Subcutaneous adipose tissue (tissue), 4 donors: ENCODE measurements around the gene CHL1. TPM values are rescaled to one million over a fixed set of nuclear protein-coding genes. Genes with fewer than 3 reads are reported as not detected.

Source experiments
- CTCF ChIP-seq: fragments of 450-650 bp; IDR thresholded peaks from one replicate; pipeline ENCODE4 v1.5.1; 2016; ENCODE audit warnings: low read depth, mild to moderate bottlenecking, control low read depth, antibody characterized with exemption, moderate library complexity
- total RNA-seq, 4 donors: library from RNA; depleted of rRNA; stranded (reverse); fragments of >200 nt; gene quantifications; one replicate each; pipeline ENCODE4 v1.1.0, GENCODE V29; 2016

The CHL1 gene
- total RNA-seq, 4 donors from 2014 or later = 34.4 to 173 (median 45.5) TPM

DNA sequence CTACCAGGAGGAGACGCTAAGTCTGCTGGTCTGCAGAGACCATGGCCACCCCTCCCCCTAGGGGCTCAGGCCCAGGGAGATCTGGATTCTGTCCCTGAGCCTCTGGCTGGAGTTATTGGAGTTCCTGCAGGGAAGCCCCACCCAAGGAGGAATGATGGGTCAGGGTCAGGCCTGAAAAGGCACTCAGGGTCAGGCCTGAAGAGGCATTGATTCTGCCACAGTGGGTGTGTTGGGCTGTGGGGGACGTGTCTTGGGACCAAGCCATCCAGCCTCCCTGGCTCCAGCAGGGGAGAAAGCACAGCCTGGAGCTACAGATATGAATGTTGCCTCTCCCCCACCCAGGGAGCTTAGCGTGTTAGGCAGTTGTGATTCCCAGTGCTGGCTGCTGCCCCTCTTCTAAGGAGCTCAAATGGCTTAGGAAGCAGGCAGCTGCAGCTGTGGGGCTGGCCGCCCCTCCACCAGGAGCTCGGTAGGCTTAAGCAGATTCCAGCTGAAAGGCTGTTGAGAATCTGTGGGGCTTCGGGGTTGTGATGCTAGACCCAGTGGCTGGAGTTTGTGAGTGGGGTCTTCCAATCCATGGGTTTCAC lies 176.7 kb downstream of the CHL1 start:
- no peak for TF ChIP-seq CTCF

DNA sequence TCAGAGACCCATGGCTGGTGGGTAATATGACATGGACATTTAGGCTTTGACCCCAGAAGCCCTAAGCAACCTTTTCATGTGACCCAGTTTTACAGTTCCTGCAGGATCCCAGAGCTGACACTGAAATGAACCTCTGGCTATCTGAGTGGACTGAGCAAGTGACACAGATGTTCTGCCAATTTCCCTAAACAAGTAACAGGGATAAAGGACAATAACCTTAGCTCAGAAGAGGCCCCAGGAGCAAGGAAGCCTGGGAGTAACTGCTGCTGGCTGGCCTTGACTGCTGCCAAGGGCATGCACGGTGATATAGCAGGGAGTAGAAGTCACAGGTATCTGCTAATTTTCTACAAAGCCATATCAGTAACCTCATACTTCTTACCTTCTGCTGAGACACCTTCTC lies 177.9 kb downstream of the CHL1 start:
- no peak for TF ChIP-seq CTCF

DNA sequence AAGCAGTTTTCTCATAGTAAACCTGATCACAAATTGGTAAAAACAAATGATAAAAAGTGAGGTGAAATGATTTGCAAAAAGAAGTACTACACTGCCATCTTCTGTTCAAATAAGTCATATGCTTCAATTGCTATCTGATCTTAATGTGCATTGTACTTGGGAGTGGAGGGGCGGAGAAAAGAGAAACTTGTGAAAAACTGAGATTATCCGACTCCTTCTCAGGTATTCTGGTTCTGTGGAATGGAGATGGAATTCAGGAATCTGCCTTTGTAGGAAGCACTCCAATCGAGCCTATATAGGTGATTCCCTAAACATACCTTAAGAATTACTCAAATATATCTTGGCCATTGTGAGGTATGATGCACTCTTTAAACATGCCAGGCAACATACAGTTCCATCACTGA lies 180.6 kb downstream of the CHL1 start:
- TF ChIP-seq CTCF = no peak

DNA sequence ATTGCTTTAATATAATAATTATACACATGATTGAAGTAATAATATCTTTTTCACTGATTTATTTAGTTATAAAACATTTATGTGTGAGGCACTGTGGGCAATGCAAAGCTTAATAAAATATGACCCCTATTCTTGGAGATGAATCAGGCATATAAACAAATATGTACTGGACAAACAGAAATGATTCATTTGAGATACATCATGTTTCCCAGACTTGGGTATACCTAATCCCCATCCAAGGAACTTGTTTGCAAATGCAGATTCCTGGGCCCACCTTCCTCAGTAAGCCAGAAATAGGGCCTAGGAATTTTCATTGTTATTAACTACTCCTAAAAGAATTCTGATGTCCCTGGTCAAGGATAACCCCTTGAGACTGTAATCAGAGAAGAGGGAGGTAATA lies 184.2 kb downstream of the CHL1 start:
- TF ChIP-seq CTCF = no peak

DNA sequence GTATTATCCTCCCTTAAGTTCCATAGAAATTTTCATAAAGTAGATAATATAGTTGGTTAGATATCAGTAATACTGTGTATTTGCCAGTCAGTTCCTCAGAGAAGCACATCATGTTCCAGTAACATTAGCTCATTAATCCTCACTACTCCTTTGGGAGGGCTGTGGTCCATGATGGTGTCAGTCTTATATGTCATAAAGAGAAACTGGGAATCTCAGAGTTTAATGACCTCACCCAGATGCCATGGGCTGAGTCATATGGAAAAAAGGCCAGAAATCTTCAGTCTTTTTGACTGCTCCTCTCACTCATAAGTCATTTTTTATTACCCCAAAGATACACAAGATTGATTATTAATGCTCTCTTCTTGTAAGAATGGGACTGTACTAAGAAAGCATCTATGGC lies 188.6 kb downstream of the CHL1 start:
- no peak for TF ChIP-seq CTCF

- no peak for TF ChIP-seq CTCF
Measured at GRCh38 chr3:394775-395174, 198.2 kb downstream of the CHL1 start.

DNA sequence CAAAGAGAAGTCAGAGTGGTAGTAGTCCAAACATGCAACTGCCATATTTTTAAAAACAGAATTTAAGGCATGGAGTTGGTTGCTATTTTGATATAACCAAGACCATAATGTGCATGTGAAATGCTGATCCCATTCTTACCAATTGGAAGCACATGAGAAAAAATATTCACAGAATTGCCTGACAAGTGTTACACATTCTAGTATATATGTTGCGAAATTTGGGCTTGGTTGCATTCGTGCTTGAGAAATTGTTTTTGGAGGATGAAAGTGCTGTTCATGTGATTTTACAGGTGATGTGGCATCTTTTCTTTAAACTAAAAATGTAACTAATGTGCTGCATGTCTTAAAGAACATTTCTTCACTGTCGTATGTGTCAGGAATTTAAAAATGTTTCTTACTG lies 199.7 kb downstream of the CHL1 start:
- TF ChIP-seq CTCF = no peak
